ENCODE results near the gene CD44. TPM values are rescaled to one million over a fixed set of nuclear protein-coding genes. Genes with fewer than 3 reads are reported as not detected.

CD44 gene
- total RNA-seq, 1 experiment from 2014 or later: 15.9 TPM

- intact Hi-C loops (cut with micrococcal nuclease; ENCODE audit: unreplicated experiment): no loop called here
- DNase-seq (ENCODE audit: low spot score): no peak
- H3K27me3 ChIP-seq (replicated peaks; ENCODE audit: insufficient read depth, low read depth, low read length, poor library complexity): no peaks in the 10 kb centered on the region
- H3K4me3 ChIP-seq (ENCODE audit: low read depth, low read length, poor library complexity, severe bottlenecking): no peak overlapping the region
- no peaks in the 10 kb centered on the region for H3K9me3 ChIP-seq (ENCODE audit: low read depth, low read length, poor library complexity, severe bottlenecking)
- no peaks in the 10 kb centered on the region for H3K4me1 ChIP-seq (ENCODE audit: insufficient read depth, low read length, poor library complexity, severe bottlenecking)
- H3K36me3 ChIP-seq (ENCODE audit: insufficient read depth, low read length, poor library complexity, severe bottlenecking): no peaks in the 10 kb centered on the region
- no TSS peak for BruUV-seq (replicated peaks)
- POLR2A ChIA-PET (ENCODE audit: low non-redundant PET): interaction anchor here (0.7 kb wide), 1 partner anchor 22 kb away, joined by 3 read pairs; no protein-coding TSS in a partner anchor
- H3K27ac ChIP-seq (ENCODE audit: low read depth, low read length, poor library complexity, severe bottlenecking): no peak overlapping the region
- CTCF ChIA-PET: no interaction called here
- TF ChIP-seq, protein P1, sequence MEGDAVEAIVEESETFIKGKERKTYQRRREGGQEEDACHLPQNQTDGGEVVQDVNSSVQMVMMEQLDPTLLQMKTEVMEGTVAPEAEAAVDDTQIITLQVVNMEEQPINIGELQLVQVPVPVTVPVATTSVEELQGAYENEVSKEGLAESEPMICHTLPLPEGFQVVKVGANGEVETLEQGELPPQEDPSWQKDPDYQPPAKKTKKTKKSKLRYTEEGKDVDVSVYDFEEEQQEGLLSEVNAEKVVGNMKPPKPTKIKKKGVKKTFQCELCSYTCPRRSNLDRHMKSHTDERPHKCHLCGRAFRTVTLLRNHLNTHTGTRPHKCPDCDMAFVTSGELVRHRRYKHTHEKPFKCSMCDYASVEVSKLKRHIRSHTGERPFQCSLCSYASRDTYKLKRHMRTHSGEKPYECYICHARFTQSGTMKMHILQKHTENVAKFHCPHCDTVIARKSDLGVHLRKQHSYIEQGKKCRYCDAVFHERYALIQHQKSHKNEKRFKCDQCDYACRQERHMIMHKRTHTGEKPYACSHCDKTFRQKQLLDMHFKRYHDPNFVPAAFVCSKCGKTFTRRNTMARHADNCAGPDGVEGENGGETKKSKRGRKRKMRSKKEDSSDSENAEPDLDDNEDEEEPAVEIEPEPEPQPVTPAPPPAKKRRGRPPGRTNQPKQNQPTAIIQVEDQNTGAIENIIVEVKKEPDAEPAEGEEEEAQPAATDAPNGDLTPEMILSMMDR (conservative IDR thresholded peaks at IDR 0.05; ENCODE audit: low read depth, low read length): no peak
- TF ChIP-seq EZH2 (IDR thresholded peaks at IDR 0.05; ENCODE audit: borderline replicate concordance, low read depth, low read length, poor library complexity, severe bottlenecking): no peak
Observed at GRCh38 chr11:35281169-35281688, 142.3 kb downstream of the CD44 start.

Other genes starting within 250 kb of the CD44 start
- 95.5 and 99.8 TPM in 2 replicates for gene APIP, start 222.8 kb upstream of the CD44 start, total RNA-seq (2021)
- 98.7 and 99.9 TPM in 2 replicates for gene PDHX, start 222.6 kb upstream of the CD44 start, total RNA-seq (2021)

Data from A673 (cell line).